GM12878 (cell line): Measurements from ENCODE around the gene DIS3L2. TPM values are rescaled to one million over a fixed set of nuclear protein-coding genes. Genes with fewer than 3 reads are reported as not detected.

Experiments
- ATAC-seq: fragments of 200-7000 bp; cut with Tn5 transposase; 3 replicates; pipeline ENCODE4 v1.9.1; 2020; ENCODE audit warnings: mild to moderate bottlenecking, moderate library complexity
- BruUV-seq: library from RNA; stranded (reverse); fragments of 400-500 nt; replicated peaks from 2 replicates; lab custom pipeline; 2021; lab: Mats Ljungman, UMichigan
- CTCF ChIA-PET: fragments of 300-600 bp; sonication (Branson Sonifier 250); formaldehyde crosslinking; extraction: SDS; loops from one replicate; lab custom pipeline; 2021; ENCODE audit warnings: inconsistent platforms; lab: Yijun Ruan, JAX
- POLR2A ChIA-PET: fragments of 350-600 bp; formaldehyde crosslinking; extraction: SDS; loops from one replicate; lab custom pipeline; 2021; ENCODE audit warnings: inconsistent platforms; lab: Charles Lee
- RAD21 ChIA-PET: fragments of 300-600 bp; sonication (Branson Sonifier 250); formaldehyde crosslinking; loops from one replicate; lab custom pipeline; 2023; ENCODE audit warnings: antibody characterized with exemption; ENCODE audit not compliant: unreplicated experiment; lab: Charles Lee
- SMC1A ChIA-PET: fragments of 300-600 bp; sonication (Branson Sonifier 250); formaldehyde crosslinking; loops from one replicate; lab custom pipeline; 2023; ENCODE audit not compliant: unreplicated experiment, uncharacterized antibody; lab: Charles Lee
- DNase-seq: peaks from one replicate; pipeline ENCODE4 v3.0.0-alpha.2; 2011; ENCODE audit warnings: low read depth, low spot score
- FAIRE-seq: peaks from 3 replicates; lab custom pipeline; 2011; peaks lifted over from hg19 to GRCh38; lab: Jason Lieb, UNC
- H2AFZ ChIP-seq: 2 replicates; pipeline ENCODE4 v1.6.0; 2011; ENCODE audit warnings: low read depth, low read length, control low read depth; ENCODE audit not compliant: control insufficient read depth
- H3K27ac ChIP-seq: 2 replicates; pipeline ENCODE4 v1.5.1; 2011; ENCODE audit warnings: control low read depth; ENCODE audit not compliant: control insufficient read depth, insufficient read depth
- H3K27me3 ChIP-seq, 2 experiments: replicated peaks in 1 of 2; 2 replicates each; pipeline versions ENCODE4 v1.6.0 to v1.6.1; 2011; ENCODE audit warnings: low read length in 1 of 2; ENCODE audit not compliant: control insufficient read depth in 2 of 2, insufficient read depth in 2 of 2
- H3K36me3 ChIP-seq, 2 experiments: 2 replicates each; pipeline ENCODE4 v1.5.1; 2011; ENCODE audit warnings: low read length in 1 of 2; ENCODE audit not compliant: control insufficient read depth in 2 of 2, insufficient read depth in 2 of 2
- H3K4me1 ChIP-seq: 2 replicates; pipeline ENCODE4 v1.6.1; 2011; ENCODE audit warnings: mild to moderate bottlenecking, low read length, moderate library complexity, mixed read lengths; ENCODE audit not compliant: control insufficient read depth, insufficient read depth
- H3K4me2 ChIP-seq: 2 replicates; pipeline ENCODE4 v1.6.0; 2011; ENCODE audit warnings: control low read depth; ENCODE audit not compliant: control insufficient read depth, insufficient read depth
- H3K4me3 ChIP-seq: fragments of 200-600 bp; sonication (generic); 2 replicates; pipeline ENCODE4 v1.5.1; 2016
- H3K79me2 ChIP-seq: 2 replicates; pipeline ENCODE4 v1.6.0; 2011; ENCODE audit warnings: low read length; ENCODE audit not compliant: control insufficient read depth, insufficient read depth
- H3K9ac ChIP-seq: 2 replicates; pipeline ENCODE4 v1.8.0; 2011; ENCODE audit warnings: low read length, control low read depth, mixed read lengths; ENCODE audit not compliant: control insufficient read depth, insufficient read depth
- H3K9me3 ChIP-seq: replicated peaks from 3 replicates; pipeline ENCODE4 v1.5.1; 2011; ENCODE audit warnings: mild to moderate bottlenecking, low read length; ENCODE audit not compliant: control insufficient read depth, insufficient read depth
- H4K20me1 ChIP-seq: 2 replicates; pipeline ENCODE4 v1.6.0; 2011; ENCODE audit not compliant: control insufficient read depth, insufficient read depth
- CHD1 ChIP-seq: IDR thresholded peaks from 2 replicates; pipeline ENCODE4 v1.6.1; 2012; ENCODE audit warnings: low read depth, low read length, improper control_type of control experiment
- CHD2 ChIP-seq: IDR thresholded peaks from 2 replicates; pipeline ENCODE4 v1.6.1; 2011; ENCODE audit warnings: low read depth, low read length, improper control_type of control experiment, borderline replicate concordance
- CHD4 ChIP-seq: fragments of 200-600 bp; sonication (generic); IDR thresholded peaks from 2 replicates; pipeline ENCODE4 v1.6.1; 2016; ENCODE audit warnings: mild to moderate bottlenecking
- HDAC2 ChIP-seq: fragments of 200-600 bp; sonication (generic); IDR thresholded peaks from 2 replicates; pipeline ENCODE4 v1.6.1; 2017
- RAD21 ChIP-seq: IDR thresholded peaks from 2 replicates; pipeline ENCODE4 v1.6.1; 2011; ENCODE audit warnings: mild to moderate bottlenecking, low read depth, low read length, moderate library complexity; ENCODE audit not compliant: insufficient read depth
- RBBP5 ChIP-seq: fragments of 200-600 bp; sonication (generic); conservative IDR thresholded peaks from 2 replicates; pipeline ENCODE4 v1.6.1; 2016
- SMC3 ChIP-seq: IDR thresholded peaks from 2 replicates; pipeline ENCODE4 v1.6.1; 2011; ENCODE audit warnings: low read length, improper control_type of control experiment, borderline replicate concordance
- SPI1 ChIP-seq: IDR thresholded peaks from 2 replicates; pipeline ENCODE4 v1.6.1; 2011; ENCODE audit warnings: low read depth, mild to moderate bottlenecking, low read length, moderate library complexity, borderline replicate concordance; ENCODE audit not compliant: insufficient read depth
- TCF3 ChIP-seq: IDR thresholded peaks from 2 replicates; pipeline ENCODE4 v1.6.1; 2012; ENCODE audit warnings: low read depth, mild to moderate bottlenecking, low read length, borderline replicate concordance; ENCODE audit not compliant: insufficient read depth
- WGBS: methylation state at CpG from one replicate; pipeline ENCODE4 v1.1.6; 2016; ENCODE audit warnings: low lambda C conversion rate; ENCODE audit not compliant: insufficient replicate concordance, insufficient coverage; ENCODE audit errors: missing lambda C conversion rate; 5-methylcytosine and 5-hydroxymethylcytosine counted together
- in situ Hi-C: fragments of 300-500 bp; cut with MboI; formaldehyde crosslinking; loops from 9 replicates; pipeline ENCODE4 v1.14.3; 2018; ENCODE audit warnings: mixed read lengths
- intact Hi-C: fragments of 100-400 bp; cut with micrococcal nuclease; formaldehyde crosslinking; loops from one replicate; pipeline ENCODE4 v1.14.2; 2022; ENCODE audit not compliant: unreplicated experiment
- polyA plus RNA-seq, 11 experiments: library from polyadenylated mRNA; depleted of rRNA in 4 of 11; unstranded in 6 of 11; stranded (reverse) in 5 of 11; fragments of >200 nt; fragmentation: Nextera tagmentation in 4 of 11; fragmentation: Illumina TruSeq in 1 of 11; extraction: Ambion mirVana in 4 of 11; extraction: Trizol in 1 of 11; gene quantifications; 1 replicate in 1 of 11; 2 replicates in 10 of 11; pipeline versions ENCODE4 v1.2.1 to v1.2.3, GENCODE V29; 2011 to 2016; ENCODE audit warnings: inconsistent platforms in 2 of 11, missing spikeins in 2 of 11, low read depth in 1 of 11
- total RNA-seq, 4 experiments: library from RNA; depleted of rRNA in 3 of 4; stranded (reverse); fragments of >200 nt in 3 of 4; fragmentation: Illumina TruSeq in 1 of 4; extraction: Trizol in 1 of 4; gene quantifications; 2 replicates each; pipeline versions ENCODE4 v1.2.1 to v1.2.3, GENCODE V29; 2013 to 2021
- TF ChIP-seq, protein P1 (sequence below), 3 experiments: IDR thresholded peaks in 2 of 3; conservative IDR thresholded peaks in 1 of 3; 2 replicates each; pipeline ENCODE4 v1.5.1; 2011; ENCODE audit warnings: low read depth in 3 of 3, low read length in 3 of 3, mild to moderate bottlenecking in 3 of 3, control low read depth in 2 of 3, moderate library complexity in 2 of 3, inconsistent platforms in 1 of 3, mixed read lengths in 1 of 3; ENCODE audit not compliant: control insufficient read depth in 2 of 3, insufficient read depth in 1 of 3; ENCODE audit errors: extremely low read depth in 1 of 3

The DIS3L2 gene
- total and polyA plus RNA-seq, 10 of the 15 experiments (the other 5 are each of a cell fraction or from before 2014, with no cell fraction given) = 3.5 to 27.1 (median 16.0) TPM

DNA sequence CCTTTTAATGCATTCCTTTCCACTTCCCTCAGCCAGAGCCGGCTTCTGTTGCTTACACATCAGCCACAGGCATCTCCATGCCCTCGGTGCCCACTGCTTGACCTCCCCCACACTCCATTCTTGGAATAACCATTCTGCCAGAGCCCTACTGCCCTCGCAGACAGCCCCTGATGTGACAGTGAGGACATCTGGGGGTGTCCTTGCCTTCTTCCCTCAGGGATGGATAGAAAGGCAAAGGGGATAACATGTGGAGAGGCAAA, 28.9 kb upstream of the DIS3L2 start:
- DNase-seq = no peak
- Histone ChIP-seq H3K9ac (no peak overlapping the region), H3K9me3 (no peaks in the 10 kb centered on the region), H4K20me1 (no peaks in the 10 kb centered on the region), H3K4me3 (no peak overlapping the region), H3K4me1 (no peaks in the 10 kb centered on the region), H2AFZ (no peak overlapping the region), H3K79me2 (no peaks in the 10 kb centered on the region), H3K36me3 (no peaks in the 10 kb centered on the region), H3K4me2 (no peak overlapping the region), H3K27me3 (peaks cover 0 to 2% of the 10 kb centered on the region in 2 experiments; a peak in 2 of 4 replicates), H3K27ac (no peak overlapping the region)
- WGBS = 38% methylated on average over 3 of the region's 3 CpGs
- ChIA-PET POLR2A (no interaction called here), CTCF (interaction anchor here (8.2 kb wide), 1 partner anchor 208 kb away, joined by 32 read pairs; no protein-coding TSS in a partner anchor), SMC1A (no interaction called here), RAD21 (no interaction called here)
- in situ Hi-C loops = no loop called here
- intact Hi-C loops = no loop called here
- BruUV-seq = no TSS peak
- no peak for FAIRE-seq
- no peak for TF ChIP-seq CHD2
- TF ChIP-seq HDAC2 = no peak
- TF ChIP-seq SMC3 = no peak
- TF ChIP-seq RBBP5 = no peak
- no peak for TF ChIP-seq CHD4
- TF ChIP-seq TCF3 = no peak
- TF ChIP-seq SPI1 = no peak
- ATAC-seq = no peak

DNA sequence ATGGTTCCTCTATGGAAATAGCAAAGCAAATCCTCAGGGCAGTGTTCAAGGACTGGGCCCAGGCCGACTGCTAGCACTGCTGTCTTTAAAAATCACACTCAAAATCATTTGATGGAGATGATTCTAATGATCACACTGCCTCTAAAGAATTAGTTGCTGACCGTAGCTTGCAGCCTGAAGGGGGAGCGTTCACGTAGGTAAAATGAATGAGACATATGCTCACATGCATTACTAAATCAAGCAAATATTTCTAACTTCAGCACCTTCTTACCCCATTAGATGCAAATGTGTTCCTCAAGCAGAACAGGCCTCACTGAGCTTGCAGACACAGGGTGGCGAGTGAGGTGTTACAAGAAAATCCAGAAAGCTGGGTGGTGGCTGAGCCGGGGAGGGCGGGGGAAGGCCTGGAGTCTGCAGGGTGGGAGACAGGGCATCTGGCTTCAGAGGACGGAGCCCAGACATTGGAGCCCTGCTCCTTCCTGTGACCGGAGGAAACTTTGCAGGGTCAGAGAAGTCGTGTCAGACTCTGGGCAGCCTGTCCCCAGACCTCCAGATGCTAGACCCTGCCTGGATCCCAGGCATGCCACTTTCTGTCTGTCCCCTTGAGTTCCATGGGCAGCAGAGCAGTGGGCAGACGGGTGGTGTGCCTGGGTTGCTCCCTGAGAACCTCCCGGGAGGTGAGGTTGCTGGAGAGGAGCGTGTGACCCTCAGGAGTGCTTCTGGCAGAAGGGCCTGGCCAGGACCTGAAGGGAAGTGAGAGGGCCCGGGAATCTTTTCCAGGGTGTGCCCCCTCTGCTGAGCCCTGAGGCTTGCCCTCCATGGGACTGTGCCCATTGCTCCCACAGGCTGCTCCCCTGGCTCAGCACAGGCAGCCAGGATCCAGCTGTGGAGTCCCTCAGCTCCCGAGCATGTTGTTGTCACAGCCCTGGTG, 28.3 kb upstream of the DIS3L2 start:
- no peaks in the 10 kb centered on the region for H3K9me3 ChIP-seq
- TF ChIP-seq, protein P1, sequence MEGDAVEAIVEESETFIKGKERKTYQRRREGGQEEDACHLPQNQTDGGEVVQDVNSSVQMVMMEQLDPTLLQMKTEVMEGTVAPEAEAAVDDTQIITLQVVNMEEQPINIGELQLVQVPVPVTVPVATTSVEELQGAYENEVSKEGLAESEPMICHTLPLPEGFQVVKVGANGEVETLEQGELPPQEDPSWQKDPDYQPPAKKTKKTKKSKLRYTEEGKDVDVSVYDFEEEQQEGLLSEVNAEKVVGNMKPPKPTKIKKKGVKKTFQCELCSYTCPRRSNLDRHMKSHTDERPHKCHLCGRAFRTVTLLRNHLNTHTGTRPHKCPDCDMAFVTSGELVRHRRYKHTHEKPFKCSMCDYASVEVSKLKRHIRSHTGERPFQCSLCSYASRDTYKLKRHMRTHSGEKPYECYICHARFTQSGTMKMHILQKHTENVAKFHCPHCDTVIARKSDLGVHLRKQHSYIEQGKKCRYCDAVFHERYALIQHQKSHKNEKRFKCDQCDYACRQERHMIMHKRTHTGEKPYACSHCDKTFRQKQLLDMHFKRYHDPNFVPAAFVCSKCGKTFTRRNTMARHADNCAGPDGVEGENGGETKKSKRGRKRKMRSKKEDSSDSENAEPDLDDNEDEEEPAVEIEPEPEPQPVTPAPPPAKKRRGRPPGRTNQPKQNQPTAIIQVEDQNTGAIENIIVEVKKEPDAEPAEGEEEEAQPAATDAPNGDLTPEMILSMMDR (IDR thresholded peaks at IDR 0.05 in 2 of 3, conservative IDR thresholded peaks at IDR 0.05 in 1 of 3; ENCODE audit: control insufficient read depth in 2 of 3, extremely low read depth in 1 of 3, insufficient read depth in 1 of 3, low read depth in 3 of 3, low read length in 3 of 3) = peak in 1 of 3 experiments; percentile 27; a peak in 2 of 6 replicates
- TF ChIP-seq CHD1 = no peak
- peak; percentile 29; the same call in 1 of the 2 replicates for TF ChIP-seq RAD21
- H3K79me2 ChIP-seq = no peaks in the 10 kb centered on the region
- BruUV-seq = no TSS peak
- CTCF ChIA-PET = interaction anchor here (1.3 to 8.2 kb wide), 3 partner anchors 11 to 359 kb away, joined by 3 to 32 read pairs (median 5); no protein-coding TSS in a partner anchor
- H3K4me3 ChIP-seq = no peak overlapping the region
- RAD21 ChIA-PET = no interaction called here
- DNase-seq = no peak
- no peaks in the 10 kb centered on the region for H4K20me1 ChIP-seq
- no peaks in the 10 kb centered on the region for H3K36me3 ChIP-seq
- H3K27me3 ChIP-seq = peaks cover 0 to 2% of the 10 kb centered on the region in 2 experiments; a peak in 1 of 4 replicates
- 27% methylated on average over 15 of the region's 15 CpGs for WGBS
- H3K9ac ChIP-seq = no peak overlapping the region
- in situ Hi-C loops (no loop called here), intact Hi-C loops (no loop called here)
- no peak for FAIRE-seq
- no peak overlapping the region for H2AFZ ChIP-seq
- POLR2A ChIA-PET = interaction anchor here (0.9 kb wide), 1 partner anchor 62 kb away, joined by 3 read pairs; no protein-coding TSS in a partner anchor
- no peaks in the 10 kb centered on the region for H3K4me1 ChIP-seq
- H3K4me2 ChIP-seq = no peak overlapping the region
- SMC1A ChIA-PET = no interaction called here
- no peak overlapping the region for H3K27ac ChIP-seq
- no peak for ATAC-seq
